Panc1 (cell line): Measurements from ENCODE around the gene UCHL5. TPM values are rescaled to one million over a fixed set of nuclear protein-coding genes. Genes with fewer than 3 reads are reported as not detected.

Experiments
- ATAC-seq: fragments of 200-7000 bp; cut with Tn5 transposase; 2 replicates; pipeline ENCODE4 v1.9.1; 2020; ENCODE audit warnings: mild to moderate bottlenecking, moderate library complexity
- BruUV-seq: library from RNA; stranded (reverse); fragments of 400-500 nt; replicated peaks from 2 replicates; lab custom pipeline; 2021; lab: Mats Ljungman, UMichigan
- CTCF ChIA-PET: fragments of 300-600 bp; sonication (Branson Sonifier 250); formaldehyde crosslinking; loops from one replicate; lab custom pipeline; 2022; ENCODE audit warnings: antibody characterized with exemption; lab: Charles Lee
- POLR2A ChIA-PET: fragments of 300-600 bp; sonication (Branson Sonifier 250); formaldehyde crosslinking; loops from one replicate; lab custom pipeline; 2022; ENCODE audit warnings: antibody characterized with exemption; lab: Charles Lee
- DNase-seq: peaks from one replicate; pipeline ENCODE4 v3.0.0-alpha.2; 2010; ENCODE audit warnings: low read depth, low spot score
- H3K27ac ChIP-seq: 2 replicates; pipeline ENCODE4 v1.5.1; 2011; ENCODE audit warnings: mild to moderate bottlenecking, low read length, inconsistent platforms
- H3K27me3 ChIP-seq: fragments of 200-500 bp; sonication (Bioruptor generic); 2 replicates; pipeline ENCODE4 v1.6.0; 2014; ENCODE audit warnings: low read length, inconsistent platforms; ENCODE audit not compliant: control insufficient read depth, insufficient read depth
- H3K36me3 ChIP-seq: fragments of 200-500 bp; sonication (Bioruptor generic); 2 replicates; pipeline ENCODE4 v1.5.1; 2014; ENCODE audit warnings: inconsistent platforms, mild to moderate bottlenecking, low read length, moderate library complexity; ENCODE audit not compliant: control insufficient read depth, insufficient read depth
- H3K4me1 ChIP-seq: 2 replicates; pipeline ENCODE4 v1.5.1; 2011; ENCODE audit warnings: inconsistent platforms, mild to moderate bottlenecking, low read length, moderate library complexity; ENCODE audit not compliant: control insufficient read depth, insufficient read depth
- H3K4me3 ChIP-seq, 2 experiments: 2 replicates each; pipeline ENCODE4 v1.5.1; 2011 to 2012; ENCODE audit warnings: low read depth in 2 of 2, low read length in 2 of 2, mild to moderate bottlenecking in 2 of 2, inconsistent platforms in 1 of 2, moderate library complexity in 1 of 2
- H3K9me3 ChIP-seq: fragments of 200-500 bp; sonication (Bioruptor generic); 2 replicates; pipeline ENCODE4 v1.5.1; 2014; ENCODE audit warnings: low read depth, mild to moderate bottlenecking, inconsistent platforms, low read length, moderate library complexity; ENCODE audit not compliant: control insufficient read depth, insufficient read depth
- CTCF ChIP-seq: fragments of 450-650 bp; IDR thresholded peaks from 2 replicates; pipeline ENCODE4 v1.5.1; 2017; ENCODE audit warnings: mild to moderate bottlenecking
- POLR2AphosphoS5 ChIP-seq: IDR thresholded peaks from 2 replicates; pipeline ENCODE4 v1.6.1; 2012; ENCODE audit warnings: mild to moderate bottlenecking, low read depth, low read length, moderate library complexity
- SIN3A ChIP-seq: IDR thresholded peaks from 2 replicates; pipeline ENCODE4 v1.6.1; 2012; ENCODE audit warnings: low read depth, mild to moderate bottlenecking, low read length, moderate library complexity, borderline replicate concordance; ENCODE audit not compliant: insufficient read depth
- TCF7L2 ChIP-seq: IDR thresholded peaks from 2 replicates; pipeline ENCODE4 v1.6.1; 2011; ENCODE audit warnings: mild to moderate bottlenecking, low read depth, low read length, inconsistent platforms
- in situ Hi-C: cut with HindIII; loops from 2 replicates; pipeline ENCODE4 v1.10.0; 2016; ENCODE audit warnings: low sequenced_read_pairs, low pct_unique_long_range_greater_than_20kb
- intact Hi-C: fragments of 100-400 bp; cut with micrococcal nuclease; formaldehyde crosslinking; loops from one replicate; pipeline ENCODE4 v1.10.0; 2022; ENCODE audit not compliant: unreplicated experiment
- total RNA-seq: library from RNA; stranded (reverse); gene quantifications from one replicate; pipeline ENCODE4 v1.2.1, GENCODE V29; 2021; ENCODE audit not compliant: unreplicated experiment
- TF ChIP-seq, protein P1 (sequence below), 2 experiments: IDR thresholded peaks; 2 replicates each; pipeline ENCODE4 v1.6.1; 2011 to 2012; ENCODE audit warnings: low read depth in 2 of 2, control low read depth in 1 of 2, low read length in 1 of 2, mild to moderate bottlenecking in 1 of 2, moderate library complexity in 1 of 2; ENCODE audit not compliant: insufficient read depth in 1 of 2

The UCHL5 gene
- total RNA-seq, 1 experiment from 2014 or later, result 42.6 TPM

GRCh38 chr1:193062698-193063463 lies 3.7 kb upstream of the UCHL5 start:
- CTCF ChIA-PET, result no interaction called here
- POLR2A ChIA-PET, result no interaction called here

GRCh38 chr1:193060938-193061337 lies 1.8 kb upstream of the UCHL5 start:
- H3K27me3 ChIP-seq, result no peaks in the 10 kb centered on the region
- no peak for ATAC-seq
- peaks cover 22% of the 10 kb centered on the region for H3K36me3 ChIP-seq
- DNase-seq, result no peak
- TF ChIP-seq SIN3A (no peak), TCF7L2 (no peak), POLR2AphosphoS5 (no peak), CTCF (no peak)
- TF ChIP-seq, protein P1, sequence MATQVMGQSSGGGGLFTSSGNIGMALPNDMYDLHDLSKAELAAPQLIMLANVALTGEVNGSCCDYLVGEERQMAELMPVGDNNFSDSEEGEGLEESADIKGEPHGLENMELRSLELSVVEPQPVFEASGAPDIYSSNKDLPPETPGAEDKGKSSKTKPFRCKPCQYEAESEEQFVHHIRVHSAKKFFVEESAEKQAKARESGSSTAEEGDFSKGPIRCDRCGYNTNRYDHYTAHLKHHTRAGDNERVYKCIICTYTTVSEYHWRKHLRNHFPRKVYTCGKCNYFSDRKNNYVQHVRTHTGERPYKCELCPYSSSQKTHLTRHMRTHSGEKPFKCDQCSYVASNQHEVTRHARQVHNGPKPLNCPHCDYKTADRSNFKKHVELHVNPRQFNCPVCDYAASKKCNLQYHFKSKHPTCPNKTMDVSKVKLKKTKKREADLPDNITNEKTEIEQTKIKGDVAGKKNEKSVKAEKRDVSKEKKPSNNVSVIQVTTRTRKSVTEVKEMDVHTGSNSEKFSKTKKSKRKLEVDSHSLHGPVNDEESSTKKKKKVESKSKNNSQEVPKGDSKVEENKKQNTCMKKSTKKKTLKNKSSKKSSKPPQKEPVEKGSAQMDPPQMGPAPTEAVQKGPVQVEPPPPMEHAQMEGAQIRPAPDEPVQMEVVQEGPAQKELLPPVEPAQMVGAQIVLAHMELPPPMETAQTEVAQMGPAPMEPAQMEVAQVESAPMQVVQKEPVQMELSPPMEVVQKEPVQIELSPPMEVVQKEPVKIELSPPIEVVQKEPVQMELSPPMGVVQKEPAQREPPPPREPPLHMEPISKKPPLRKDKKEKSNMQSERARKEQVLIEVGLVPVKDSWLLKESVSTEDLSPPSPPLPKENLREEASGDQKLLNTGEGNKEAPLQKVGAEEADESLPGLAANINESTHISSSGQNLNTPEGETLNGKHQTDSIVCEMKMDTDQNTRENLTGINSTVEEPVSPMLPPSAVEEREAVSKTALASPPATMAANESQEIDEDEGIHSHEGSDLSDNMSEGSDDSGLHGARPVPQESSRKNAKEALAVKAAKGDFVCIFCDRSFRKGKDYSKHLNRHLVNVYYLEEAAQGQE (IDR thresholded peaks at IDR 0.05; ENCODE audit: insufficient read depth in 1 of 2, low read depth in 2 of 2, low read length in 1 of 2), result no peak
- intact Hi-C loops (no loop called here), in situ Hi-C loops (no loop called here)
- H3K4me3 ChIP-seq, result peak overlapping the region; percentile 95
- ChIA-PET POLR2A (no interaction called here), CTCF (no interaction called here)
- no peaks in the 10 kb centered on the region for H3K9me3 ChIP-seq
- H3K4me1 ChIP-seq, result peaks cover 19% of the 10 kb centered on the region
- BruUV-seq, result no TSS peak
- H3K27ac ChIP-seq, result peak overlapping the region; percentile 93

More at GRCh38 chr1:193062698-193063463, 3.7 kb upstream of the UCHL5 start:
- Histone ChIP-seq H3K4me1 (peaks cover 8% of the 10 kb centered on the region; the same call in 1 of the 2 replicates), H3K4me3 (no peak overlapping the region), H3K27ac (no peak overlapping the region), H3K36me3 (peaks cover 18% of the 10 kb centered on the region), H3K9me3 (no peaks in the 10 kb centered on the region), H3K27me3 (no peaks in the 10 kb centered on the region)
- TF ChIP-seq TCF7L2 (no peak), POLR2AphosphoS5 (no peak), CTCF (no peak), SIN3A (no peak)
- TF ChIP-seq, protein P1 (IDR thresholded peaks at IDR 0.05; ENCODE audit: insufficient read depth in 1 of 2, low read depth in 2 of 2, low read length in 1 of 2), result no peak
- DNase-seq, result no peak
- BruUV-seq, result no TSS peak
- no peak for ATAC-seq
- in situ Hi-C loops, result no loop called here
- intact Hi-C loops, result no loop called here
